ENCODE data around the gene TBC1D4. TPM values are rescaled to one million over a fixed set of nuclear protein-coding genes. Genes with fewer than 3 reads are reported as not detected.

TBC1D4 gene
- total and polyA plus RNA-seq, 2 experiments from 2014 or later = 5.5 to 13.5 TPM

DNA sequence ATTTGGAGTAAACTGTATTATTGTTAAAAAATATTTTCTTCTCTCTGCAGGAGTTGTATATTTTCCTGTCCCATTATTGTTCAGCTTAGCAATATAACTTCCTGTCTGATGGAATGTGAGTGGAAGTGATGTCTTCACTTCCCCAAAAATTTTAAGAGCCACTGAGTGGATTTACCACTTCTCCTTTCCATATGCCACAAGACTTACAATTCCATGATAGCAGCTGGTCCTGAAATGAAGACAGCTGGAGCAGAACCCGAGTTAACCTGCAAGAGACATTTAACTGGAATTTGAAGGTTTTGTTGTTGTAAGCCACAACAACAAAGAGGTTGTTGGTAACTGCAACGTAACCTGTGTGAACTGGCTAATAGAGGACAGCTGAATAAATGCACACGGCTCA, 23.4 kb upstream of the TBC1D4 start:
- H3K4me3 ChIP-seq = no peak overlapping the region
- WGBS, 2 experiments (ENCODE audit: low coverage in 1 of 2, low lambda C conversion rate in 2 of 2, missing lambda C conversion rate in 2 of 2) = 77 to 80% methylated on average over 3 of the region's 3 CpGs
- H3K79me2 ChIP-seq (ENCODE audit: insufficient read depth) = no peaks in the 10 kb centered on the region
- no peak overlapping the region for H2AFZ ChIP-seq
- no peaks in the 10 kb centered on the region for H4K20me1 ChIP-seq (ENCODE audit: insufficient read depth)
- peaks cover 2% of the 10 kb centered on the region for H3K9me3 ChIP-seq (ENCODE audit: low read depth)
- H3K4me1 ChIP-seq (ENCODE audit: insufficient read depth) = no peaks in the 10 kb centered on the region
- no peaks in the 10 kb centered on the region for H3K27me3 ChIP-seq (replicated peaks; ENCODE audit: insufficient read depth)
- H3K9me2 ChIP-seq (ENCODE audit: insufficient read depth) = no peaks in the 10 kb centered on the region
- H3K4me2 ChIP-seq (ENCODE audit: unreplicated experiment) = no peak overlapping the region
- in situ Hi-C loops (cut with MboI) = no loop called here
- DNase-seq = no peak
- TF ChIP-seq EZH2 (IDR thresholded peaks at IDR 0.05; ENCODE audit: insufficient read depth, poor library complexity, severe bottlenecking) (no peak), EZH2phosphoT487 (IDR thresholded peaks at IDR 0.05; ENCODE audit: insufficient read depth, low read depth) (no peak)
- no peaks in the 10 kb centered on the region for H3F3A ChIP-seq (ENCODE audit: insufficient read depth)
- no peak overlapping the region for H3K9ac ChIP-seq
- H3K36me3 ChIP-seq (ENCODE audit: low read depth) = no peaks in the 10 kb centered on the region
- H3K27ac ChIP-seq = no peak overlapping the region

DNA sequence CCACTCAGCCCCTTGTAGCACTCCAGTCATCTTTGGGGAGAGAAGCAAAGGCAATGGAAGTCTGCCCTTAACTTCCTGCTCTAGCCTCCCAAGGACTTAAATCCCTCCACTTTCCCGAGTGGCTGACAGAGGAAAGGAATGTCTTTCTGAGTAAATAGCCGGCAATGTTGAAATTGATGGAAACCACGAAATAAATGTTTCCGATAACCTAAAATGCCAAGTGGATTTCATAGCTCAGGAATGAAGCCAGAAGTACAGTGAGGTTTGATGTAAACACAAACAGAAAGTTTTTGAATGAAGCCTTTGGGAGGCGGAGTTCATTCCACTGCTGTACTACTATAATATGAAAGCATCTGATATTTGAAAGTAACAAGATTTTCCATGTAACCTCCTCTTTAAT, 14.0 kb upstream of the TBC1D4 start:
- WGBS, 2 experiments (ENCODE audit: low coverage in 1 of 2, low lambda C conversion rate in 2 of 2, missing lambda C conversion rate in 2 of 2) = 30 to 31% methylated on average over 5 of the region's 5 CpGs
- Histone ChIP-seq H3K4me1 (ENCODE audit: insufficient read depth) (peaks cover 30% of the 10 kb centered on the region), H4K20me1 (ENCODE audit: insufficient read depth) (no peaks in the 10 kb centered on the region), H3K79me2 (ENCODE audit: insufficient read depth) (no peaks in the 10 kb centered on the region), H3K9me3 (ENCODE audit: low read depth) (no peaks in the 10 kb centered on the region), H3K4me3 (no peak overlapping the region), H3K36me3 (ENCODE audit: low read depth) (no peaks in the 10 kb centered on the region), H3K27me3 (replicated peaks; ENCODE audit: insufficient read depth) (no peaks in the 10 kb centered on the region), H3K4me2 (ENCODE audit: unreplicated experiment) (peak overlapping the region; percentile 42), H3K27ac (peak overlapping the region; percentile 60), H3F3A (ENCODE audit: insufficient read depth) (peaks cover 47% of the 10 kb centered on the region), H3K9me2 (ENCODE audit: insufficient read depth) (no peaks in the 10 kb centered on the region), H3K9ac (no peak overlapping the region), H2AFZ (peak overlapping the region; percentile 17; the same call in 1 of the 2 replicates)
- in situ Hi-C loops (cut with MboI) = no loop called here
- peak; percentile 80 for DNase-seq
- TF ChIP-seq EZH2 (IDR thresholded peaks at IDR 0.05; ENCODE audit: insufficient read depth, poor library complexity, severe bottlenecking) = no peak
- no peak for TF ChIP-seq EZH2phosphoT487 (IDR thresholded peaks at IDR 0.05; ENCODE audit: insufficient read depth, low read depth)

DNA sequence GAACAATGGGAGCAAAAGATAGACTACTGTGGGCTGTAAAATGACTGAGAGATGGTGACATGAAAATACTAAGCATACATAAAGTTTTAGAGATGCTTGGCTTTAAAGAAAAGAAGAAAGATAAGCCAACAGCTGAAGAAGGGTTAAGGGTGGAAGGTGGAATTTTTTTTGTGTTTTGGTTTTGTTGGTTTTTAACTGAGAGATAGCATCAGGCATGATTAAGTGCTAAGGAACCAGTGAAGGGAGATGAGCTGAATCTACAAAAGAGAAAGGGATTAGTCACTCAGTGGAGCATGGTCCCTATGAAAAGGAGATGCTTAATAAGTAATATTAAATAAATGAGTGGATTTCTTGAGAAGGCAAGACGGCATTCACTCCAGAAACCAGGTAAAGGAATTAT, 12.5 kb upstream of the TBC1D4 start:
- peaks cover 39% of the 10 kb centered on the region for H3K4me1 ChIP-seq (ENCODE audit: insufficient read depth)

GRCh38 chr13:75493156-75493555, 11.2 kb upstream of the TBC1D4 start:
- H3F3A ChIP-seq (ENCODE audit: insufficient read depth) = peaks cover 52% of the 10 kb centered on the region
- H3K4me3 ChIP-seq = no peak overlapping the region
- H3K27ac ChIP-seq = no peak overlapping the region
- peaks cover 42% of the 10 kb centered on the region for H3K4me1 ChIP-seq (ENCODE audit: insufficient read depth)
- no peaks in the 10 kb centered on the region for H3K9me2 ChIP-seq (ENCODE audit: insufficient read depth)
- H3K79me2 ChIP-seq (ENCODE audit: insufficient read depth) = no peaks in the 10 kb centered on the region
- H4K20me1 ChIP-seq (ENCODE audit: insufficient read depth) = no peaks in the 10 kb centered on the region
- DNase-seq = no peak
- H2AFZ ChIP-seq = no peak overlapping the region
- TF ChIP-seq EZH2phosphoT487 (IDR thresholded peaks at IDR 0.05; ENCODE audit: insufficient read depth, low read depth) (no peak), EZH2 (IDR thresholded peaks at IDR 0.05; ENCODE audit: insufficient read depth, poor library complexity, severe bottlenecking) (no peak)
- H3K9ac ChIP-seq = no peak overlapping the region
- H3K9me3 ChIP-seq (ENCODE audit: low read depth) = no peaks in the 10 kb centered on the region
- H3K36me3 ChIP-seq (ENCODE audit: low read depth) = no peaks in the 10 kb centered on the region
- in situ Hi-C loops (cut with MboI) = no loop called here
- H3K4me2 ChIP-seq (ENCODE audit: unreplicated experiment) = no peak overlapping the region
- no peaks in the 10 kb centered on the region for H3K27me3 ChIP-seq (replicated peaks; ENCODE audit: insufficient read depth)

More for the DNA sequence above, 12.5 kb upstream of the TBC1D4 start:
- no peaks in the 10 kb centered on the region for H3K9me3 ChIP-seq (ENCODE audit: low read depth)
- WGBS, 2 experiments (ENCODE audit: low coverage in 1 of 2, low lambda C conversion rate in 2 of 2, missing lambda C conversion rate in 2 of 2) = 39 to 50% methylated on average over 1 of the region's 1 CpG
- no peaks in the 10 kb centered on the region for H4K20me1 ChIP-seq (ENCODE audit: insufficient read depth)
- peaks cover 52% of the 10 kb centered on the region for H3F3A ChIP-seq (ENCODE audit: insufficient read depth)
- no peak overlapping the region for H3K9ac ChIP-seq
- DNase-seq = peak; percentile 69
- H2AFZ ChIP-seq = no peak overlapping the region
- no peak overlapping the region for H3K4me2 ChIP-seq (ENCODE audit: unreplicated experiment)
- H3K27me3 ChIP-seq (replicated peaks; ENCODE audit: insufficient read depth) = no peaks in the 10 kb centered on the region
- no peaks in the 10 kb centered on the region for H3K79me2 ChIP-seq (ENCODE audit: insufficient read depth)
- TF ChIP-seq EZH2 (IDR thresholded peaks at IDR 0.05; ENCODE audit: insufficient read depth, poor library complexity, severe bottlenecking) (no peak), EZH2phosphoT487 (IDR thresholded peaks at IDR 0.05; ENCODE audit: insufficient read depth, low read depth) (no peak)
- peak overlapping the region; percentile 8 for H3K27ac ChIP-seq
- H3K9me2 ChIP-seq (ENCODE audit: insufficient read depth) = no peaks in the 10 kb centered on the region
- H3K4me3 ChIP-seq = no peak overlapping the region
- no peaks in the 10 kb centered on the region for H3K36me3 ChIP-seq (ENCODE audit: low read depth)
- in situ Hi-C loops (cut with MboI) = no loop called here

DNA sequence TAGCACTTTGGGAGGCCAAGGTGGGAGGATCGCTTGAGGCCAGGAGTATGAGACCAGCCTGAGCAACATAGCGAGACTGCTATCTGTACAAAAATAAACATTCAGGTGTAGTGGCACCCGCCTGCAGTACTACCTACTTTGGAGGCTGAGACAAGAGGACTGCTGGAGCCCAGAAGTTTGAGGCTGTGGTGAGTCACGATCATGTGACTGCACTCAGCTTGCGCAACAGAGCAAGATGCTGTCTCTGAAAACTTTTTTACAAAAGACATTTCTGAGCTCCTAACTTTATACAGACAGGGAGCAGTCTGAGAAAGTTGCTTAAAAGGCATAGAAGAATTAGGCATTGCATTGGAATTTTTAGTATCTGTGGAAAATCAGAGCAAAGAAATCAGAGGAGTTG, 10.4 kb upstream of the TBC1D4 start:
- H3K4me3 ChIP-seq = no peak overlapping the region
- no peaks in the 10 kb centered on the region for H3K79me2 ChIP-seq (ENCODE audit: insufficient read depth)
- H3K36me3 ChIP-seq (ENCODE audit: low read depth) = no peaks in the 10 kb centered on the region
- no peaks in the 10 kb centered on the region for H3K9me2 ChIP-seq (ENCODE audit: insufficient read depth)
- no peak overlapping the region for H3K4me2 ChIP-seq (ENCODE audit: unreplicated experiment)
- TF ChIP-seq EZH2phosphoT487 (IDR thresholded peaks at IDR 0.05; ENCODE audit: insufficient read depth, low read depth) (no peak), EZH2 (IDR thresholded peaks at IDR 0.05; ENCODE audit: insufficient read depth, poor library complexity, severe bottlenecking) (no peak)
- peaks cover 52% of the 10 kb centered on the region for H3F3A ChIP-seq (ENCODE audit: insufficient read depth)
- no peaks in the 10 kb centered on the region for H4K20me1 ChIP-seq (ENCODE audit: insufficient read depth)
- no peak overlapping the region for H3K9ac ChIP-seq
- DNase-seq = peak; percentile 74
- H2AFZ ChIP-seq = no peak overlapping the region
- WGBS, 2 experiments (ENCODE audit: low coverage in 1 of 2, low lambda C conversion rate in 2 of 2, missing lambda C conversion rate in 2 of 2) = 91 to 92% methylated on average over 5 of the region's 5 CpGs
- peak overlapping the region; percentile 44 for H3K27ac ChIP-seq
- no peaks in the 10 kb centered on the region for H3K9me3 ChIP-seq (ENCODE audit: low read depth)
- in situ Hi-C loops (cut with MboI) = no loop called here
- peaks cover 42% of the 10 kb centered on the region for H3K4me1 ChIP-seq (ENCODE audit: insufficient read depth)
- H3K27me3 ChIP-seq (replicated peaks; ENCODE audit: insufficient read depth) = no peaks in the 10 kb centered on the region

Data from GM23248 (cell line).